Stimulated activated CD4-positive, alpha-beta T cell treated with anti-CD3 and anti-CD28 coated beads, Interleukin-4, amount 100 ng/mL, for 48 hours (primary cell): ENCODE results near the gene MATK.

Experiments
- DNase-seq, 2 donors: peaks; one replicate each; pipeline ENCODE4 v3.0.0-alpha.2; 2020; ENCODE audit warnings: low read depth in 2 of 2

Gene MATK, protein sequence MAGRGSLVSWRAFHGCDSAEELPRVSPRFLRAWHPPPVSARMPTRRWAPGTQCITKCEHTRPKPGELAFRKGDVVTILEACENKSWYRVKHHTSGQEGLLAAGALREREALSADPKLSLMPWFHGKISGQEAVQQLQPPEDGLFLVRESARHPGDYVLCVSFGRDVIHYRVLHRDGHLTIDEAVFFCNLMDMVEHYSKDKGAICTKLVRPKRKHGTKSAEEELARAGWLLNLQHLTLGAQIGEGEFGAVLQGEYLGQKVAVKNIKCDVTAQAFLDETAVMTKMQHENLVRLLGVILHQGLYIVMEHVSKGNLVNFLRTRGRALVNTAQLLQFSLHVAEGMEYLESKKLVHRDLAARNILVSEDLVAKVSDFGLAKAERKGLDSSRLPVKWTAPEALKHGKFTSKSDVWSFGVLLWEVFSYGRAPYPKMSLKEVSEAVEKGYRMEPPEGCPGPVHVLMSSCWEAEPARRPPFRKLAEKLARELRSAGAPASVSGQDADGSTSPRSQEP

DNA sequence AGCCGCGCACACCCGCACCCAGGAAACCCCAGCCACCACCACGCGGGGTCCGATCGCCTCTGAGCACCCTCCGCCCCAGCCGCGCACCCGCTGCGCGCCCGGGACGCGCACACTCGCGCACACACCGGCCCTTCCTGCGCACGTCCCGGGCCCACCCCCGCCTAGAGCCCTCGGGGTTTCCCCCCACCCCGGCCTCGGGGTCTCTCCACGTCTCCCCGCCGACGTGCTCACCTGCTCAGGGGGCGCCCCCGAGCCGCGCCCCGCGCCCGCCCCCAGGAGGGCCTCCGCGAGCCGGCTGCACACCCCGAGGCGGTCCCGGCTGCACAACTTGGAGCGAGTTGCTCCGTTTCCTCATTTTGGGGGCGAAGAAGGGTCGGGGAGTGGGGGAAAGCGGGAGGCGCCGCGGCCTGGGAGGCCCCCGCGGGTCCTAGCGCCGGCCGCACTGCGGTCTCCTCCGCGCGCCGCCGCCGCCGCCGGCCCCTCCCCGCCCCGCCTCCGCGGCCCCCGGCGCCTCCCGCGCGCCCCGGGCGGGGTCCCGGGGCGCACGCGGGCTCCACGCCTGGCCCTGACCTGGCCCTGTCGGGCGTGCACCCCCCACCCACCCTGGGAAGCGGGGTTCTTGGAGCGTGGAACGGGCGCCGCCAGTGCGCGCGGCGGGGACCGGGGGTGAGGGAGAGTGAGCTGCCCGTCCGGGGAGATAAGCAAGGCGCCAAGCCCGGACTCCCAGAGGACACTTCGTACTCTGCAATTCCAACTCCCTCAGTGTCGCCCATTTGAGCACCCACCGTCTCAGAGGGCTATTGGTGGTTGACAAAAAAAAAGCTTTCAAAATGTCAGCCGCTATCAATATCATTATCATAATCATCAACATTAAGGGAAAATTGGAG is at the start of gene MATK:
Gene MATK, minus strand, starts transcription at position 444 of the 887 bp plus-strand sequence. CDS start 1,246 bp downstream, outside the sequence.
- peak in 1 of 2 donors; percentile 19 for DNase-seq

DNA sequence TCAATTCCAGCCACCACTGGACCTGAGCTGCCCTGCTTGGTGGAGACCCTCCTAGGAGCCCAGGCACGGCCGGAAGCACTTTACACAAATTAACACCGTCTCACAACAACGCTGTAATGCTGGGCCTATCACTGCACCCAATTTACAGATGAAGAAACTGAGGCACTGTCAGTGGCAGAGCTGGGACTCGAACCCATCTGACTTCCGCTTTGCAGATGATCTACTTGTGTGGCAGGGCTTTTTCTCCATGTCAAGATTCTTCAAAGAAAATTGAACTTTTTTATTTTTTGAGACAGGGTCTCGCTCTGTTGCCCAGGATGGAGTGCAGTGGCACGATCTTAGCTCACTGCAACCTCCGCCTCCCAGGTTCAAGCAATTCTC is 48.9 kb upstream of the MATK start:
- no peak for DNase-seq

DNA sequence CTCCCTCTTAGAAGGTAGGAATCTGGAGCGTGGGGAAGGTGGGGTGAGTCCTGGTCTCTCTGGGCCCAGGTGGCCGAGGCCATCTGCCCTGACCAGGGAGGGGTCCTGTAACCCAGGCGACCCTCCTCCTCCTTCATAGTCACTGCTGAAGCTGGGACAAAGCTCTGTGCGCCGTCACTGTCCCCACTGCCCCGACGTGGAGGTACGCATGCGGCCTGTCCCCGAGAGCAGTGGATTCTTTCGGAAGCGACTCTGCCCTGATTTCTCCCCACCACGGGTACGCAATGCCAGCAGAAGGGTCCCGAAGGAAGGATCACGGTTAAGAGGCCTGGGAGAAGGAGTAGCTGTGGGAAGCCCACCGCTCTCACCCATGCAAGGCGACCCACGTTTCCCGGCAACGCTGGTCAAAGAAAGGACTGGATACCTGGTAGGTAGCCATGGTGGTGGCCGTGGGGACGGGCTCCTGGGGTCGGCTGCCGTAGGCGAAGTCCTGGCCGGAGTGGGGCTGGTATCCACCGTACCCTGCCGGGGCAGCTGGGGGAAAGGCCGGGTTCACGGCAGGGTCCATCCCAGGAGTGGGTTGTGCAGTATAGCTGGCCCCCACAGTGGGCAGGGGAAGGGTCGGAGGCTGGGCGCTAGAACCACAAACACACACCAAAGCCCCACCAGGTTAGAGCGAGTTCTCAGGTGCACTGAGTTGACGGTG is 48.3 kb upstream of the MATK start:
- DNase-seq: no peak

DNA sequence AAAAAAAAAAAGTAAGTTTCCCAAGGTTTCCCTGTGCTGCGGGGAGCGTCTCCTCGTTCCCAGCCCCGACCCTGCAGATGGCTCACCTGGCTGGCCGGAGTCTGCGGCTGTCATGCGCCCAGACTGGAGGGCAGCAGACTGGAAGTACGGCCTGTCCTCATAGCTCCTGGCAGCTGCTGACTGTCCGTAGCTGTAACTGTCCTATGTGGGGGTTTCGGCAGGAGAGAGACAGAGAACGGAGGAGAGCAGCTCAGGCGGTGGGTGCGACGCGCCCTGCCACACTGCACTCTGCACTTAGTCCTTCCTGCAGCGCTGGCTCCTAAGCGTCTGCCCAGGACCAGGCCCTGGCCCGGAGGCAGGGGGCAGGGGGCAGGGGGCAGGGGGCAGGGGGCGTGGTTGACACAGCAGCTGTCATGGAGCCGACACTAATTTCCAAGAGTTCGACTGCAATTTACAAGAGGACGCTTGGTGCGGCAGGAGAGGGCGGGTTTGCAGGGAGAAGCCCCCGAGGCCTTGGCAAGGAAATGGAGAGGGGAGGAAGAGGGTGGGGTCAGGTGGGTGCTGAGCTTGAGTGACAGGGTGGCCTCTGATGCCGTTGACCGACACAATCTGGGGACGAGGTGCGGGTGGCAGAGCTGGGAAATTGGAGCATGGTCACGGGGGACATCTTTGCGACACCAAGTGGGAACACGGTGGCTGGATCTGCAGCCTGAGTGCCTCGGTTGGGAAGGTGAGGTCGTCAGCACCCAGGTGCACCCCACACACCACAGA is 47.6 kb upstream of the MATK start:
- no peak for DNase-seq

DNA sequence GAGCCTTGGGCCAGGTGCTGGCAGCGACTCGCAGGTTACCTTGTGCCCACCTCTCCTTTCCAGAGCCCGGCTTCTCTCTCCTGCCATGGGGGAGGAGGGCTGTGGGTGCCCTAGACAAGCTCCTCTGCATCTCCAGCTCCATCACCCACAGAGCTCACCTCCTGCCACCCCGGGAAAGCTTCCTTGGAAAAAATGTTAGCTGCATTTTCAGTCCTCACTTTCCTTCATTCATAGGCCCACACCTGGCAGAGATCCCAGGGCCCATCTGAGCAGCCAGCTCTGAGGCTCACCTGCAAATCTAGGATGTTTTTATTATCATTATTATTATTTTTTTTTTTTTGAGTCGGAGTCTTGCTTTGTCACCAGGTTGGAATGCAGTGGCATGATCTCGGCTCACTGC is 45.8 kb upstream of the MATK start:
- DNase-seq: no peak

- DNase-seq: no peak
Measured at GRCh38 chr19:3831601-3832000, 45.4 kb upstream of the MATK start.

GRCh38 chr19:3830621-3831589 is 44.7 kb upstream of the MATK start:
- no peak for DNase-seq

- DNase-seq: no peak
Measured at GRCh38 chr19:3827306-3827705, 41.1 kb upstream of the MATK start.

- DNase-seq: no peak
Measured at GRCh38 chr19:3826163-3826562, 40.0 kb upstream of the MATK start.

DNA sequence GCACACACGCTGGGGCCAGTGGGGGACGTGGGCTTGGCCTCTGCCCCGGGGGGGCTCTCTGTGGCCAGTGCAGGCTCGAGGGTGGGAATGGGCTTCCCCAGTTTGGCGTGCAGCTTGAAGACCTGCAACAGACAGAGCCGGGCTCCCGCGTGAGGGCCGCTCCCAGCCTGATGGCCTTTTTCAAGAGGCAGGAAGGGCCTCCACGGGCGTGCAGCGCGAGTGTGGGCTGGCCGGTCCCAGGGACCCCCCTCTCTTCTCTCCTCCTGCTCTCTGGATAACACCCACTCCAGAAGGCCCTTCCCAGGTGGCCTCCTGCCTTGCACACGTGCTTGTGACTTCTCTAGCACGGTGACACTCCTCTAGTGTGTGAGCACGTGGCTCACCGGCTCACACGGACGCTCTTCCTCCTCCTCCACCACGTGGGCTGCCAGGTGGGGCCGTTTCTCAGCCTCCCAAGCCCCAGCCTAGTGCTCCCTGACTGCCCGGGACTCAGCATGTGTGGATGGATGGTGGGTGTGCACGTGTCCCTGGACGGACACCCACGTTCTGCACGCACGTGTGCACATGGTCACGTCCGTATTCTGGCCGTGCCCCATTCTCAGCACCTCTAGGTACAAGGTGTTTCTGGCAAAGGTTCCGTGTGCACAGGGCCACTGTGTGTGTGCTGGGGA is 39.2 kb upstream of the MATK start:
- DNase-seq: no peak

DNA sequence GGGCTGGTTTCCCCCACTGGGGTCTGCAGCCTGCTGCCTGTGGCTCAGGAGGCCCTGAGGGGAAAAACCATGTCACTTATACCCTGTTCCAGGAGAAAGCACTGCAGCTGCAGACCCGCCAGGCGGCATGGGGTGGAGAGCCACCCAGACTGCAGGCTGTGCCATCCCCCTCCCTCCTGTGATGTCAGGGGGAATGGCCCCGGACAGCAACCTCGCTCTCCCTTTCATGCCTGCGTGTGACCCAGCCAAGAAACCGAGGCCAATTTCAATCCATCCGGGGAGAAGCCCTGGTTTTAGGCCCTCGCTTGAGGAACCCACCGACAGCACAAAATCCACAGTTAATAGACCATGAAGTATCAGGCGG is 37.2 kb upstream of the MATK start:
- no peak for DNase-seq

- no peak for DNase-seq
Measured at GRCh38 chr19:3822683-3823349, 36.6 kb upstream of the MATK start.

GRCh38 chr19:3821857-3822364 is 35.7 kb upstream of the MATK start:
- DNase-seq: peak; percentile 82 to 97

- DNase-seq: no peak
Measured at GRCh38 chr19:3821156-3821555, 35.0 kb upstream of the MATK start.

DNA sequence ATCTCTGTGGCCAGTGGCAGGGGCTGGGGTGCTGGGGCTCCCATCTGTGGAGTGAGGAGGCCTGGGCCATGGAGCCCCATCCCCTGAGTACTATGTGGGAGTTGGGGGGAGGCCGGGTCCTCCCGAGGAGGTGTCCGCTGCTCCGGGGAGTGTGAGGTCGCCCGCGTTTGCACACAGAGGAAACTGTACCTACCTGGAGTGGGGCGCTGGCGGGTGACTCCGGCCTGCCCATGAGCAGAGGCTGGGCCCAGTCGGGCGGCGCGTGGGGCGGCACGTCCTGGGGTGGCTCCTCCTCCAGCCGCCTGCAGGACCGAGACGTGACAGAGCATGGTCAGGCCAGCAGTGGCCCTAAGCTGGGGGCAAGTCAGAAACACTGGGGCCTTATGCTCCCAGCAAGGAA is 33.8 kb upstream of the MATK start:
- no peak for DNase-seq

DNA sequence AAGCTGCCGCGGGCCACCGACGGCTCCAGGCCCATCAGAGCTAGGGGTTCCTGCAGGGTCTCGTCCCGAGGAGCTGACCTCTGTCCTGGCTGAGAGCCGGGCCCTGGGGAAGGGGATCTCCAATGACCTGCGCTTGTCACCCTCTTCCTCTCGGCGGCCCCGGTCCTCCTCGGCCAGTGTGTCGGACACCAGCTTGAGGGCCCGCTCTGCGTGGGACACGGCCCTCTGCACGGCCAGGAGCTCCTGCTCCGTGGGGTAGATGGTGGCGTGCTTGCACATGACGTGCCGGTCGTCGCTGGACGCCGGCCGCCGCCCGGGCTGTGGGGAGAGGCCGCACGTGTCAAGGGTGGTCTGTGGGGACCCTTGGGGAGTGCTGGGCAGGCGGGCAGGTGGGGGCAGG is 32.7 kb upstream of the MATK start:
- DNase-seq: no peak

- DNase-seq: peak; percentile 28 to 42
Measured at GRCh38 chr19:3818466-3818865, 32.3 kb upstream of the MATK start.

DNA sequence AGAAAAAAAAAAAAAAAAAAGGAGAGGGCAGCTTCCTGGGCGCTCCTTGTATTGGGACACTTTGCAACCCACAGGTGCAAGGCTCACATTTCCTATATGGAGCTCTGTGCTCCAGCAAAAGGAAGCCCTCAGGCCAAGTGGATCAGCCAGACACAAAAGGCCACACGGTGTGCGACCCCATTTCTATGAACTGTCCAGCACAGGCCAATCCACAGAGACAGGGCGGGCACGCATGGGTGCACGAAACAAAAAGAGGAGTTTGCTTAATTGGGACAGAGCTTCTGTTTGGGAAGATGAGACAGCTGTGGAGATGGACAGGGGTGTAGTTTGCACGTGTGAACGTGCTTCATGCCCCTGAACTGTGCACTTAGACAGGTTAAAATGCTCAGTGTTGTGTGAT is 31.6 kb upstream of the MATK start:
- DNase-seq: no peak
